HG03565 (cell line): ENCODE measurements around the gene PPP2R5B.
"Not testable (repeated sequence)": the region's sequence is repeated elsewhere in the genome, so short reads cannot be mapped to it uniquely, and the experiment has no call there.

Source experiments
- ATAC-seq: cut with Tn5 transposase; IDR thresholded peaks from one replicate; pipeline ENCODE4 v1.9.1; 2021; ENCODE audit warnings: mild to moderate bottlenecking, moderate library complexity; ENCODE audit not compliant: unreplicated experiment

The PPP2R5B gene

GRCh38 chr11:64974124-64974523 is 49.6 kb downstream of the PPP2R5B start:
- no peak for ATAC-seq

GRCh38 chr11:64976651-64977050 is 52.2 kb downstream of the PPP2R5B start:
- ATAC-seq = no peak

- not testable (repeated sequence) for ATAC-seq
Observed at GRCh38 chr11:64983339-64983738, 58.9 kb downstream of the PPP2R5B start.
